UCSD-AML1 (cell line): ENCODE data around the gene MAST2.
"Not testable (repeated sequence)": the region's sequence is repeated elsewhere in the genome, so short reads cannot be mapped to it uniquely, and the experiment has no call there.

Experiments
- DNase-seq: peaks from one replicate; lab custom pipeline; 2025; ENCODE audit not compliant: unreplicated experiment; lab: John Stamatoyannopoulos, UW

The MAST2 gene

DNA sequence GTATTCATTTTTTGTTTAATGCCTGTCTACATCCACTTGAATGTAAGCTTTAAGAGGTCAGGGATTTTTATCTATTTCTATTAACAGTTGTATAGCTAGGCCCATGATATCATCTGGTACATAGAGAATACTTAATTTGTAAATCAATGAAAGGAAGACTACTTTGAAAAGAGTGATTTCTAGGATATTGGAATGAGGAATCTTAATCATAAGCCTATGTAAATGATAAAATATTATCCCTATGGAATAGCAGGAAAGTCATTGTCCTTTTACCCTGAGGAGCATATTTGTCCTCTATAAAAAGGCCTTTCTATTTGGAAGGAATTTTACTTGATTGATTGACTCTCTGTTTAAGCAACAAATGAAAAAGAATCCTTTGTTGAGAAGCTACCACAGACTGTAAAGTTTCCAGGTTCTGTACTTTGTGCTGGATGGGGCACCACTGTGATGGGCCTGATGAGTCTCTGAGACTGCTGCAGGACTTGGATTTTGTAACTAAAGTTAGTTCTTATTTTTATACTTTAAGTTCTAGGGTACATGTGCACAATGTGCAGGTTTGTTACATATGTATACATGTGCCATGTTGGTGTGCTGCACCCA, 53.8 kb downstream of the MAST2 start:
- DNase-seq = no peak

DNA sequence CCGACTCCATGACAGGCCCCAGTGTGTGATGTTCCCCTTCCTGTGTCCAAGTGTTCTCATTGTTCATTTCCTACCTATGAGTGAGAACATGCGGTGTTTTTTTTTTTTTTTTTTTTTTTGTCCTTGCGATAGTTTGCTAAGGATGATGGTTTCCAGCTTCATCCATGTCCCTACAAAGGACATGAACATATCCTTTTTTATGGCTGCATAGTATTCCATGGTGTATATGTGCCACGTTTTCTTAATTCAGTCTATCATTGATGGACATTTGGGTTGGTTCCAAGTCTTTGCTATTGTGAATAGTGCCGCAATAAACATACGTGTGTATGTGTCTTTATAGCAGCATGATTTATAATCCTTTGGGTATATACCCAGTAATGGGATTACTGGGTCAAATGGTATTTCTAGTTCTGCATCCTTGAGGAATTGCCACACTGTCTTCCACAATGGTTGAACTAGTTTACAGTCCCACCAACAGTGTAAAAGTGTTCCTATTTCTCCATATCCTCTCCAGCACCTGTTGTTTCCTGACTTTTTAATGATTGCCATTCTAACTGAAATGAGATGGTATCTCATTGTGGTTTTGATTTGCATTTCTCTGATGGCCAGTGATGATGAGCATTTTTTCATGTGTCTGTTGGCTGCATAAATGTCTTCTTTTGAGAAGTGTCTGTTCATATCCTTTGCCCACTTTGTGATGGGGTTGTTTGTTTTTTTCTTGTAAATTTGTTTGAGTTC, 54.5 kb downstream of the MAST2 start:
- not testable (repeated sequence) for DNase-seq

- no peak for DNase-seq
Observed at GRCh38 chr1:45859221-45859620, 55.8 kb downstream of the MAST2 start.

DNA sequence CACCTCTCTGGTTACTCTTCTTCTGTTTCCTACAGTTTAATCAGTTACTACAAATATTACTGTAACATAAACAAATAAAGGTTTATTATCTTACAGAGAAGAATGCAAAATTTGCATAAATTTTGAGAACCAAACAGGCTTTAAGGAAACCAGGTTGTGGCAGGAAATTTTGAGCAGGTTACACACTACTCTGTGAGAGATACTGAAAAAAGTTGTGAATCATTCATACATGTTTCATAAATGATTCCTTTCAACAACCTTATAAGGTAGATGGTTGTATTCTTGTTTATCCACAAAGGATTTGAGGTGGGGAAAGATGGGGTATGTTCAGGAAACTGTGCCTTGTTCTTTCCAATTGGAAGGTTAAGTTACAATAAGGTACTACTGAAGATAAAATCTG, 58.6 kb downstream of the MAST2 start:
- DNase-seq = no peak

- no peak for DNase-seq
Observed at GRCh38 chr1:45863218-45863617, 59.8 kb downstream of the MAST2 start.

DNA sequence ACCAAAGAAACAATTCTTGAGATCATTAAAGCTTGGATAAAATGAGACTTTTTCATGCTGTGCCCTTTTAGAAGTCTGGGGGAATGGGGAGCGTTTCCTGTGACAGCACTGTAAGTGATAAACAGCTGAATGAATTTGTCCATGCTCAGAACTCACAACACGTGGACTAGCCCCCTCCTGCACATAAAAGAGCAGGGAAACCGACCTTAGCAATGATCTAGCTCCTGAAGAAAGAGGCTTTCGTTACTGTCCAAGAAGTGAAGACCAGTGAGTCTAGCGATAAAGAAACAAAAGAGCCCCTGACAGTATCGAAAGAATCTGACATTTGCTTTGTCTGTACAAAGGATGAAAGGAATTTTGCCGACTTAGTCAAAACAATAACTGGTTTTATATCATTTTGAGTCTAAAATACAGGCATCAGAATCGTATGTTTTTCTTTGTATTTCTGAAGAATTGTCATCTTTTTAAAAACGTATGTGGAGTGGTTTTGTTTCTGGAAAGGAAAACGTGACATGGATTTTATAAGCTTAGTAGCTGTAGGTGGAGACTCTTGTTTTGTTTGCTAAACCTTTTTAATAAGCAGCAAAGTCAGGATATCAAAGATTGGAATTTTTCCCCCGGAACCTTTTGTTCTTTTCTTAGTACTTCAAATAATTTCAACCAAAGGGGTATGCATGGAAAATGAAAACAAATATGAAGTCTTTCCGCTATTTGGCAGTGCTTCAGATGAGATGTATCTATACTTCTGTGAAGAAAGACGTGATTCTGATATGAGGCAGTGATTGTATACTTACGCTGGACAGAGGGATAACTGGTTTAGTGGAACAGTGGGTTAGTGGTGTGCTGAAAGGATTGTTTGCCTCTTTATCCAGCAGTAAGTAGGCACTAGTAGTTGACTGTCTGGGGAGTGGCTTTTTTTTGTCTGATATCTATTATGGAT, 61.0 kb downstream of the MAST2 start:
- DNase-seq = no peak

GRCh38 chr1:45867697-45868348, 64.4 kb downstream of the MAST2 start:
- no peak for DNase-seq

GRCh38 chr1:45868861-45869260, 65.4 kb downstream of the MAST2 start:
- no peak for DNase-seq

DNA sequence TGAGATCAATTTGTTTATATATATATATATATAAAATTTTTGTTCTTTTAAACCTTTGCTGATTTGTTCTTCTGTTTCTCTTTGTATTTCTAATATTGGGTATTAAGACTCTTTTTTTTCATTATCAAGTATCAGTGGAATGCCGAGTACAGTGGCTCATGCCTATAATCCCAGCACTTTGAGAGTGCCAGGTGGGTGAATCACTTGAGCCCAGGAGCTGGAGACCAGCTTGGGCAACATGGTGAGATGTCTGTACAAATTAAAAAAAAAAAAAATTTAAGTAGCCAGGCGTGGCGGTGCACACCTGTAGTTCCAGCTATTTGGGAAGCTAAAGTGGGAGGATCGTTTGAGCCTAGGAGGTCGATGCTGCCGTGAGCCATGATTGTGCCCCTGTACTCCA, 67.1 kb downstream of the MAST2 start:
- no peak for DNase-seq

GRCh38 chr1:45872173-45872801, 68.9 kb downstream of the MAST2 start:
- not testable (repeated sequence) for DNase-seq

- no peak for DNase-seq
Observed at GRCh38 chr1:45876000-45876617, 72.7 kb downstream of the MAST2 start.

DNA sequence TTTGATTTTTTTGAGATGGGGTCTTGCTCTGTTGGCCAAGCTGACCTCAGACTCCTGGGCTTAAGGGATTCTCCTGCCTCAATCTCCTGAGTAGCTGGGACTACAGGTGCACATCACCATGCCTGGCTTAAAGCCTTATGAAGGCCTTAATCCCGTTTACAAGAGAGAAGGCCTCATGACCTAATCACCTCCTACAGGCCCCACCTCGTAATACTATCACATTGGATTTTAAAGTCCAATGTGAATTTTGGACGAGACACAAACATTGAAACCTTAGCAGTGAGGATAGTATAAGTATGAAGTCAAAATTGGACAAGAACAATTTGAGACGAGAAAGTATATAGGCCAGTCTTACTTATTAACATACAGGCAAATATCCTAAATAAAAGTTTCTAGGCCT, 73.9 kb downstream of the MAST2 start:
- DNase-seq = no peak

- no peak for DNase-seq
Observed at GRCh38 chr1:45879885-45880598, 76.6 kb downstream of the MAST2 start.

GRCh38 chr1:45880930-45881329, 77.5 kb downstream of the MAST2 start:
- no peak for DNase-seq

- DNase-seq = no peak
Observed at GRCh38 chr1:45883658-45884057, 80.2 kb downstream of the MAST2 start.

DNA sequence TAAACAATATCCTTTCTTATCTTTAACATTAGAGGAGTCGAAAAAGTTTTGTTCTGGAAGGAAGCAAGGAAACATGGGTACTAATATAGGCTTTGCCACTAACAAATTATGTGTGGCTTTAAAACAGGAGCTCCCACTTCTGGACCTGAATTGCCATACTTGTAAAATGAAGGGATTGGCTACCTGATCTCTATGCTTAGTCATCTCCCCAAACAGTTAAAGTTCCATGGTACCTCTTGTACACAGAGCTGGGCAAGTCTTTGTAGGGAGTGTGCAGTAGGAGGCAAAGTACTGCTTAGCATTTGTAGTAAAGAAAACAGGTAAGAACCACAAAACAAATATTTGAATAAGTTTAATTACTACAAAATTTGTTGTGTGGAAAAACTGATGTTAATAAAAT, 81.3 kb downstream of the MAST2 start:
- DNase-seq = no peak

GRCh38 chr1:45886229-45886628, 82.8 kb downstream of the MAST2 start:
- DNase-seq = no peak

- no peak for DNase-seq
Observed at GRCh38 chr1:45887156-45887842, 83.9 kb downstream of the MAST2 start.

- no peak for DNase-seq
Observed at GRCh38 chr1:45890078-45890477, 86.7 kb downstream of the MAST2 start.
